Measurements from ENCODE around the gene LRTM2. TPM values are rescaled to one million over a fixed set of nuclear protein-coding genes. Genes with fewer than 3 reads are reported as not detected.

Gene LRTM2
- total RNA-seq (2012; rRNA removed) (not detected in 2 replicates), polyA plus RNA-seq (2012; rRNA removed) (not detected in 2 replicates), Bru-seq, nascent RNA (not detected), BruChase-seq, experiment 1, labeled RNA remaining after a 6-hour chase (not detected), BruChase-seq, experiment 2, labeled RNA remaining after a 2-hour chase (not detected)
- polyA plus RNA-seq (2012; cell fraction: cytosol; rRNA removed) = not detected in 2 replicates
- polyA plus RNA-seq (2012; cell fraction: nucleus; rRNA removed; ENCODE audit: low replicate concordance) = not detected in 2 replicates
- long read RNA-seq = 0 reads

DNA sequence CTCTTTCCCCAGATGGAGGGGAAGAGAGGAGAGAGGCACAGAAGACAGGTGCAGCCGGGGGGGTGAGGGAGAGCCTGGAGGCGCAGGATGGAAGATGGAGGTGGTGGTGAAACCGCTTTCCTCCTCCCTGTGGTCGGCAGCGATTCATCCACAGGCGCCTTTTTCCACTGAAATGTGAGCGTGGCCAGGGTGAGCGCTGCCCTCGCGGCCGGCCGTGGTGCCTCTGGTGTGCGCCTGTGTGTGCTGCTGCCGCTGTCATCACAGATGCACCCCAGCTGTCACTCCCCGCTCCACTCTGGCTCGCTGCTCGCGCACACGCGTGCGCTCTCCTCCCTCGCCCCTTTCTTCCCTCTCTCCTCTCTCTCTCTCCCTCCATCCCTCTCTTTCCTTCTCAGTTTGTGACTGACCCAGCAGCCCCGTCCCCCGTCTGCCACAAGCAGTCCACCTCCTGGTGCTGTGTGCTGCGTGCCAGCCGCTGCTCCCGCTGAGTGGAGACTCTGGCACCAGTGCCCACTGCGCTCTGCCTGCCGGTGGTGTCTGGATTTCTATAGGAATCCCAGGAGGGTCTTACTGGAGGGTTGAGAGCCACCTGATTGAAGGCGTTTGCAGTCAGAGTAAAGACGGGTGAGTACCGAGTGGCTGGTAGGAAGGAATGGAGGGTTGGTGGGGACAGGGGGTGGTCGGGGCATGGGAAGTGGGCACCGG, at the start of gene LRTM2:
Gene LRTM2, plus strand, starts transcription at position 375 of the 705 bp plus-strand sequence. CDS start 7,584 bp downstream, outside the sequence.
- no peak for DNase-seq
- TF ChIP-seq CEBPB (IDR thresholded peaks at IDR 0.05; ENCODE audit: low read depth, low read length) (no peak), RFX5 (IDR thresholded peaks at IDR 0.05; ENCODE audit: low read depth, low read length) (no peak), RCOR1 (IDR thresholded peaks at IDR 0.05; ENCODE audit: insufficient replicate concordance, low read length) (no peak), RAD21 (IDR thresholded peaks at IDR 0.05; ENCODE audit: low read length) (no peak), NFE2L2 (IDR thresholded peaks at IDR 0.05; ENCODE audit: low read depth, low read length) (no peak), BHLHE40 (IDR thresholded peaks at IDR 0.05; ENCODE audit: low read depth, low read length) (no peak)
- TF ChIP-seq, protein P1, sequence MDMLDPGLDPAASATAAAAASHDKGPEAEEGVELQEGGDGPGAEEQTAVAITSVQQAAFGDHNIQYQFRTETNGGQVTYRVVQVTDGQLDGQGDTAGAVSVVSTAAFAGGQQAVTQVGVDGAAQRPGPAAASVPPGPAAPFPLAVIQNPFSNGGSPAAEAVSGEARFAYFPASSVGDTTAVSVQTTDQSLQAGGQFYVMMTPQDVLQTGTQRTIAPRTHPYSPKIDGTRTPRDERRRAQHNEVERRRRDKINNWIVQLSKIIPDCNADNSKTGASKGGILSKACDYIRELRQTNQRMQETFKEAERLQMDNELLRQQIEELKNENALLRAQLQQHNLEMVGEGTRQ (IDR thresholded peaks at IDR 0.05; ENCODE audit: low read depth, low read length) = no peak
- TF ChIP-seq, protein P2, sequence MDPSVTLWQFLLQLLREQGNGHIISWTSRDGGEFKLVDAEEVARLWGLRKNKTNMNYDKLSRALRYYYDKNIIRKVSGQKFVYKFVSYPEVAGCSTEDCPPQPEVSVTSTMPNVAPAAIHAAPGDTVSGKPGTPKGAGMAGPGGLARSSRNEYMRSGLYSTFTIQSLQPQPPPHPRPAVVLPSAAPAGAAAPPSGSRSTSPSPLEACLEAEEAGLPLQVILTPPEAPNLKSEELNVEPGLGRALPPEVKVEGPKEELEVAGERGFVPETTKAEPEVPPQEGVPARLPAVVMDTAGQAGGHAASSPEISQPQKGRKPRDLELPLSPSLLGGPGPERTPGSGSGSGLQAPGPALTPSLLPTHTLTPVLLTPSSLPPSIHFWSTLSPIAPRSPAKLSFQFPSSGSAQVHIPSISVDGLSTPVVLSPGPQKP (IDR thresholded peaks at IDR 0.05; ENCODE audit: borderline replicate concordance, low read depth, low read length) = no peak
- in situ Hi-C loops (cut with MboI; ENCODE audit: low sequenced_read_pairs) (loop anchor here (25.0 kb wide), 1 partner anchor 467 kb away; no protein-coding TSS in a partner anchor), dilution Hi-C loops (cut with HindIII; ENCODE audit: low sequenced_read_pairs, unreplicated experiment) (no loop called here), intact Hi-C loops (cut with micrococcal nuclease) (no loop called here)
- Histone ChIP-seq H2AK5ac (ENCODE audit: low read depth, low read length) (no peak within 1 kb of the TSS), H2BK120ac (ENCODE audit: low read depth, low read length) (no peak within 1 kb of the TSS), H3K79me1 (ENCODE audit: low read depth in 1 of 2, low read length in 2 of 2) (no peaks in the 10 kb centered on the region), H4K91ac (ENCODE audit: insufficient read depth, low read depth, low read length) (no peak within 1 kb of the TSS), H2BK5ac (ENCODE audit: low read depth, low read length, poor library complexity, severe bottlenecking) (no peak within 1 kb of the TSS), H4K20me1 (ENCODE audit: insufficient read depth, low read length) (no peaks in the 10 kb centered on the region), H3K4me3 (ENCODE audit: insufficient read depth, low read depth, low read length) (no peak within 1 kb of the TSS), H2AFZ (replicated peaks; ENCODE audit: low read length, poor library complexity) (peak within 1 kb of the TSS; percentile 10), H3K4me2 (ENCODE audit: low read depth, low read length) (no peak within 1 kb of the TSS), H4K8ac (ENCODE audit: low read depth in 2 of 2, low read length in 2 of 2) (no peak within 1 kb of the TSS), H3K9me1 (ENCODE audit: insufficient read depth, low read length) (no peaks in the 10 kb centered on the region; the same call in 1 of the 2 replicates), H3K27ac (ENCODE audit: insufficient read depth, low read length) (no peak within 1 kb of the TSS), H3K9ac (ENCODE audit: low read depth, low read length) (no peak within 1 kb of the TSS), H3K4ac (ENCODE audit: low read depth, low read length) (no peak within 1 kb of the TSS), H4K5ac (ENCODE audit: low read depth, low read length) (no peak within 1 kb of the TSS), H2BK15ac (ENCODE audit: low read depth, low read length) (no peak within 1 kb of the TSS), H3K23ac (ENCODE audit: low read depth, low read length) (no peak within 1 kb of the TSS), H3K56ac (ENCODE audit: extremely low read depth, insufficient read depth, low read length) (no peak within 1 kb of the TSS), H3K27me3 (ENCODE audit: control insufficient read depth, insufficient read depth, low read length) (peaks cover 80% of the 10 kb centered on the region), H3K36me3 (ENCODE audit: control insufficient read depth, insufficient read depth, low read length) (no peaks in the 10 kb centered on the region), H2AK9ac (replicated peaks; ENCODE audit: low read depth, low read length, poor library complexity) (no peak within 1 kb of the TSS), H3K18ac (ENCODE audit: low read depth, low read length) (no peak within 1 kb of the TSS), H3K14ac (replicated peaks; ENCODE audit: low read depth, low read length) (no peak within 1 kb of the TSS), H3K9me3 (ENCODE audit: control insufficient read depth, insufficient read depth, low read length) (no peaks in the 10 kb centered on the region), H3K4me1 (ENCODE audit: control insufficient read depth, insufficient read depth, low read length) (no peaks in the 10 kb centered on the region), H2BK20ac (ENCODE audit: low read depth, low read length) (no peak within 1 kb of the TSS)
- peak; percentile 65 for ATAC-seq (ENCODE audit: low read depth)
- CTCF ChIA-PET = no interaction called here
- 15% methylated on average over 19 of the region's 34 CpGs; no CpG with 5 or more reads in 1 of the 2 experiments for WGBS, 2 experiments (ENCODE audit: extremely low coverage in 2 of 2, insufficient read length in 1 of 2)
- POLR2A ChIA-PET (ENCODE audit: unreplicated experiment) = no interaction called here
- no TSS peak for BruUV-seq (replicated peaks)

Measured in IMR-90 (cell line).